Retina (tissue), 1 donor: ENCODE results near the gene IGFN1.
"Not testable (repeated sequence)": the region's sequence is repeated elsewhere in the genome, so short reads cannot be mapped to it uniquely, and the experiment has no call there.

ENCODE experiments used
- DNase-seq: peaks from one replicate; pipeline ENCODE4 v3.0.0-alpha.2; 2016

Gene IGFN1

GRCh38 chr1:201190624-201191051 is at the start of gene IGFN1:
Gene IGFN1 (plus strand): TSS chr1:201190824. CDS start chr1:201193294, 2,470 bp downstream.
- peak; percentile 36 for DNase-seq

DNA sequence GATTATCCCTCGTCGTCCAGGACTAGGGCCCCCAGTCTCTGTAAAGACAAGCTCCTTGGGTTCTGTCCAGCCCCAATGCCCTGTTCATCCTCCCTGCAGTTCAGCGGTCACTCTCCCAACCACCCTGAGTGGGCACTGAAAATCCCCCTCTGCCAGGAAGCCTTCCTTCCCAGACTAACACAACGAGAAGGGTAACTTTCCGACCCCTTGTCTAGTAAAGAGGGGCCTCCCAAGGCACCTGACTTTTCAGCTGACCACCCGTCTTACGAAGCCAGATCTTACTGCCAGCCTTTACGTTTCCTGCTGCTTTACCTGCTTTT is 49.7 kb upstream of the IGFN1 start:
- DNase-seq, result no peak

DNA sequence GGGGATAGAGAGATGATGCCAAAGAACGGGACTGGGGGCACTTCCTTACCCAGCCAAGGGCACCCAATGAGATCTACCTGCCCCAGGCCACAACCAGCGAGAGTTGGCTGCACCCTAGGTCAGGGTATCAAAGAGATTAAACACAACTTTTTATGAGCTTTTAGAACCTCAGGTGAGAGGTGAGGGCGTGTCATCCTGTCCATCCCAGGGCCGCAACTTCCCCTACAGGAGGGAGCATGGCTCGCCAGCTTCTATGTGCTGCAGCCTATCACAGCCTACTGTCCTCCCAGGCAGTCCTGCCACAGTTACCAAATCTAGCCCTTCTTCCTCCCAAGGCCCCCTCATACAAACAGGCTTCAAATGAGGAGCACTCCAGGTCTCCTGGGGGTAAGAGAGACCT is 49.2 kb upstream of the IGFN1 start:
- no peak for DNase-seq

DNA sequence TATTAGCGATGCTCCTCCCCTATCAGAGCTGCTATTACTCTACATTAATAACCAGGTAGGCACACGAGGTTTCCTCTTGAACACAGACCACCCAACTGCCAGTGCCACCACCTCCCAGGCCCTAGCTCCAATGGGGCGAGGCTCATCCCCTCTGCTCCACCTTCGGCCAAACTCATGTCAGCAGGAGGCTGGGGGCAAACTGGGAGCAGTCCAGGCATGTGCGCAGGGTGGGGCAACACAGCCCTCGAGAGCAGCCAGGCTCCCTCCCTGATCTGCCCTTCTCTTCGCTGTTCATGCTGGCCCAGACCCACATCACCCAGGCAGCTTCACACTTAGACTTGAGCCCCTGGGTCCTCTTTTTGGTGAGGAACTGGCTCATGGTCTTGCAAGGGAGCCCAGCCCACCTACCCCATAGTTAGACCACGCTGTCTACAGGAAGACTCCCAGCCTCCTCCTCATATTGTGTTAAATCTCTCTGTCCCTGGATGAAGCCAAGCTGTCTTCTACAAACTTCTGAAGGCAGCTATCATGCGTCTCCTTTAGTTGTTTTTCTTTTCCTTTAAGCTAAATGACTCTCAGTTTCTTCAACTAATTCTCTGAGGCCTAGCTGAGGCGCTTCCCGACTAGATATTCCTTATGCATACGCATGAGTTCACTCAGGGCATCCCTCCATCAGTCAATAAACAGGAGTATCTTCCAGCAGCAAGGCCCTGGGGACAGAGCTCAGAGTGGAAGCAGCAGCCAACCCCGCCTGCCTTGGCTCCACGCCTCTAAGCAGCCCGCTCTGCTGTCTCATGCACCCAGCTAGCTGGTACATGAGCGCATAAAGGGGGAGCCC is 48.4 kb upstream of the IGFN1 start:
- no peak for DNase-seq

DNA sequence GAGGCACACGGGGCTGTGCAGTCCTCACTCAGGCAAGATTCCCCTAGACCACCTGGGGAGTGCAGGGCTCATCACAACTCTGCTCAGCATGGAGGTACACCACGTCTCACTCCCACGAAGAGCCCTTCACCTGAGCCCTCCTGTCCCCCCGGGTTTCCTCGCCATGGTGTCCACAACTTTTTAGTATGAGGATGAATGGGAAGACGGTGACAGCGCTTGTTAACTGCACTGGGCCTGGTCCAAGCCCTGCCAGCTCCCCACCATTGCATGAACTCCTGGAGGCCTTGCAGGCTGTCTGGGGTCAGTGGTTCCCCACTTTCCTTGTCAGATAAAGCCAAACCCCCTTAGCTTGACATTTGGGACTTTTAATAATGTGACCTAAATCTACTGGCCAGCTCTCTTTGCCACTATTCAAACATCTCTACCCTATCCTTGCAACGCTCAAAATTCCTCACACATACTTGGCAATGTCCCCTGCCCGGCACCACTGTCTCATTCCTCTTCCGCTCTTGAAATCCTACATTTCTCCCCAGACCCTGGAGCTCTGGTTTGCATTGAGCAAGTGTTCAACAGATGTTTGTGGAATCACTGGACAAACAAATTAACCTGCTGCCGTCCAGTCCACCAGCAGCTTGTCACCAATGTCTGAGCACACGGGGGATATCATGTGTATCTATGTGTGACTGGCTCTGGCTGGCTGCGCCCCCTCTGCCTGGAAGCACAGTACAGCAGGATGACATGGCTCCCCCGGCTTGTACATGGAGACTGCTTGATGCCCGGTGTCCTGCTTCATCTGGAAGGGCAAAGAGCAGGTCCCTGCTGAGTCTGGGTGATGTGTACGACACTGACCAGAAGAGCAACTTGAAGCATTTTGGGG is 47.5 kb upstream of the IGFN1 start:
- no peak for DNase-seq

- DNase-seq, result no peak
Measured at GRCh38 chr1:201143726-201144635, 46.6 kb upstream of the IGFN1 start.

GRCh38 chr1:201144701-201145100 is 45.9 kb upstream of the IGFN1 start:
- DNase-seq, result no peak

GRCh38 chr1:201145132-201145531 is 45.5 kb upstream of the IGFN1 start:
- DNase-seq, result no peak

DNA sequence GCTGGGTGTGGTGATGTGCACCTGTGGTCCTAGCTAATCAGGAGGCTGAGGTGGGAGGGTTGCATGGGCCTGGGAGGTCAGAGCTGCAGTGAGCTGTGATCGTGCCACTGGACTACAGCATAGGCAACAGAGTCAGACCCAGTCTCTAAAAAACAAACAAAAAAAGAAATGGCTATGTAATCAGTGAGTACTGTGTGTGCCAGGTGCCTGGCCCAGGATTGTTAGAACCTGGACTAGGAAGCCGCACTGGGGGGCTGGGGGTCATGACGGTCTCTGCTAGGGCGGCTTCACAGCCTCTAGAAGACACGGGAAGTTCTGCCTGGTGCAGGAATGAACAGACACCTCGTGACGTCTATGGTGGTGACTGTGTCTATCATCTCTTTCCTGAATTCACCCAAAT is 44.8 kb upstream of the IGFN1 start:
- DNase-seq, result no peak

DNA sequence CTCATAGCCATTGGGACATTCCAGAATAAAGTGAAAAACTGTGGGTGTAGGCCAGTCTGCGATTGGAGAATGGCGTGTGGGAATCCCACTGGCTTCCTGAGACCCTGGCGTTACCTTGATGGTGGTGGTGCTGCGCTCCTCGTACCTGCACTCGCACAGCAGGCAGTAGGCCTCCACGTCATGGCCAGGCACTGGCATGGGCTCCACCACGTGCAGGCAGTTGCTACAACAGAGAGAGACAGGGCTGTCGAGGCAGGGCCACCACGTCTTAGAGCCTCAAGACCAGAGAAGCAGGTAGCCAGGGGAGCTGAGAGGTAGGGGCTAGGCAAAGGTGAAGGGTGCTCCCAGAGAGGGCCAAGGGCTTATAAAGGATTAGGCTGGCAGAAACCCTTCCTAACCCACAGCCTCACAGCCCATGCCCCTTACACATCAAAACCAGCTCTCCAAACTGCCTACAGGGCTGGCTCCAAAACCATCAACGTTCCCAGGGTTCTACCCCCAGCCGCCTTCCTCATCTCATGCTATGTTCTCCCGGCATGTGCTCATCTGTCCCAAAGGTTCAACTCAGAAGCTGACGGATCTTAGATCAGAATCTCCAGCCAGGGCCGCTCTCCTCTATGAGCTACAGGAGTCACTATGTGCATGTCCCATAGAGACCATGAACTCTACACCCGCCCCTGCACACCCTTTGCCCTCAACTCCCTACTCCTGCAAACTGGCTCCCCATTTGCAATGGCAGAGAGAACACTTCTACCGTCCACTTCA is 43.8 kb upstream of the IGFN1 start:
- DNase-seq, result no peak

GRCh38 chr1:201147396-201148015 is 43.1 kb upstream of the IGFN1 start:
- DNase-seq, result no peak

- DNase-seq, result no peak
Measured at GRCh38 chr1:201149400-201149799, 41.2 kb upstream of the IGFN1 start.

DNA sequence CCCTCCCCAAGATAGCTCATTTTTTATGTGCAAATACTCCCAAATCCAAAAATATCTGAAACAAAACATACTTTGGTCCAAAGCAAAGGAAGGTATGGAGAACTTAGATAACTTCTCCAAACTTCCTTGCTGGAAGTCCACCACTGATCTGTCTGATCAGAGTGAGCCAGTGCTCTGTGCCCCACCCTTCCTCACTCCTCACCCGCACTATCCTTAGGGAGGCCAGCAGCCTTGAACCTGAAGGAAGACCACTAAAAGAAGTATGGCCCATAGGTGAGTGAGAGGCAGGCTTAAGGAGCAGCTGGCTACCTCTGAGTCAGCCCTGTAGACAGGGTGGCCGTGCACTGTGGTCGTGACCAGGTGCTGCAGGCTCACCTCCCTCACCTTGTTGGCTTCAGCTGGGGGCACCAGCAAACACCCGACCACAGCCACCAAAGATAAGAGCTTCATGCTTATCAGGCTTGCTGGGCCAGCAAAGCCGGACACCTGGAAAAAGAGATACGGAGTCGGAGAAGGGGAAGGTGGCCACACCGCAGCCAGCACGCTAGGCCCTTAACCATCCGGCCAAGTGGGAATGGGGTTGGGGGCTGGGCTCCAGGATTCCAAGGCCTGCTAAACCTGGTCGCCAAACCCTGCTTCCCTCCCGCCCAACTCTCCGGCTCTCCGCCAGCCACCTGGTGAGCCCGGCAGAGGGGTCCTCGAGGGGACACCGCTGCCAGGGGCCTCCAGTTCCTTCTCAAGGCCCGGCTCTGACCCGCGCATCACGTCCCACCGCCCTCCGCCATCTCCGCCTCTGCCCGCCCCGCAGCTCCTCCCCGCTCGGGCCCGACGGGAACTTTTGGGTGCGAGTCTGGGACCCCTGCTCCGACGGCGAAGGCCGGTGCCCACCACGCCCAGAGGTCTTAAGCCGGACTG is 36.9 kb upstream of the IGFN1 start:
- DNase-seq, result peak; percentile 85

- peak; percentile 97 for DNase-seq
Measured at GRCh38 chr1:201154389-201155165, 36.0 kb upstream of the IGFN1 start, which contains the start of gene TMEM9. Gene TMEM9 (minus strand): TSS chr1:201154474. CDS start chr1:201153923, 551 bp downstream.

DNA sequence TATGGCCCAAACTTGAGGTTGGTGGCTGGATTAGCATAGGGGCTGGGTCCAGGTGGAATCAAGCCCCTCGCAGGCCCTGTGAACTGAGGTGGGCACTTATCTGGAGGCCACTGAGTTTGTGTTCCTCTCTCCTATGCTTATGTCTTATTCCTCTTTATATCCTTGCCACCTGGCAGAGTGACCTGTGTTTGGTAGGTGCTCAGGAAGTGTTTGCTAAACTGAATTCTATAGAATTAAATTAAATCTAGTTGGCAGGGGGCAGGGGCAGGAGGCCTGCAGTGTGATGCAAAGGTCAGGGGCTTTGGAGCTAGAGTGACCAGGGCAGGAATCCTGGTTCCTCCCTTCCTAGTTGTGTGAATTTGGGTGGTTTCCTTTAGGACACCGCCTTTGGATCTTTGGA is 35.3 kb upstream of the IGFN1 start:
- no peak for DNase-seq

- DNase-seq, result no peak
Measured at GRCh38 chr1:201156346-201156745, 34.3 kb upstream of the IGFN1 start.

GRCh38 chr1:201156819-201157218 is 33.8 kb upstream of the IGFN1 start:
- no peak for DNase-seq

DNA sequence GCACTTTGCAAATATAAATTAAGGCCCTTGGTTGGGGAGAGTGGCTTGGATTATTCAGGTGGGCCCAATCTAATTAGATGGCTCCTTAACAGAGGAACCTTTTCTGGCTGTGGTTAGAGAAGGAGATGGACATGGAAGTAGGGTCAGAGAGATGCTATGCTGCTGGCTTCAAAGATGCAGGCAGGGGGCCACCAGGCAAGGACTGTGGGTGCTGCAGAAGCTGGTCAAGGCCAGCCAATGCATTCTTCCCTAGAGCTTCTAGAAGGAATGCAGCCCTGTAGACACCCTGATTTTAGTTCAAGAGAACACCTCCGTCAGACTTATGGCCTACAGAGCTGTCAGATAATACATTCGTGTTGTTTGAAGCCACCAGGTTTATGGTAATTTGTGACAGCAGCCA is 32.7 kb upstream of the IGFN1 start:
- DNase-seq, result no peak

DNA sequence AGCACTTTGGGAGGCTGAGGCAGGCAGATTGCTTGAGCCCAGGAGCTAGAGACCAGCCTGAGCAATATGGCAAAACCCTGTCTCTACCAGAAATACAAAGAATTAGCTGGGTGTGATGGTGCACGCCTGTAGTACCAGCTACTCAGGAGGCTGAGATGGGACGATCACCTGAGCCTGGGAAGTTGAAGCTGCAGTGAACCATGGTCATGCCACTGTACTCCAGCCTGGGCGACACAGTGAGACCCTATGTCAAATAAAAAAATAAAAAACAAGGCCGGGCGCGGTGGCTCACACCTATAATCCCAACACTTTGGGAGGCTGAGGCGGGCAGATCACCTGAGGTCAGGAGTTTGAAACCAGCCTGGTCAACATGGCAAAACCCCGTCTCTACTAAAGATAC is 27.6 kb upstream of the IGFN1 start:
- DNase-seq, result not testable (repeated sequence)

- no peak for DNase-seq
Measured at GRCh38 chr1:201163707-201164106, 26.9 kb upstream of the IGFN1 start.
